IMR-90 (cell line): Measurements from ENCODE around the gene OTC. TPM values are rescaled to one million over a fixed set of nuclear protein-coding genes. Genes with fewer than 3 reads are reported as not detected.

Experiments
- ATAC-seq: fragments of 200-7000 bp; cut with Tn5 transposase; 2 replicates; pipeline ENCODE4 v1.9.1; 2020; ENCODE audit warnings: low read depth, mild to moderate bottlenecking, moderate library complexity
- BruUV-seq: library from RNA; stranded (reverse); fragments of 400-500 nt; replicated peaks from 2 replicates; lab custom pipeline; 2021; lab: Mats Ljungman, UMichigan
- CTCF ChIA-PET: fragments of 300-600 bp; formaldehyde crosslinking; extraction: SDS; loops from one replicate; lab custom pipeline; 2021; ENCODE audit warnings: antibody characterized with exemption; lab: Yijun Ruan, JAX
- POLR2A ChIA-PET: fragments of 300-600 bp; sonication (Branson Sonifier 250); formaldehyde crosslinking; loops from one replicate; lab custom pipeline; 2022; ENCODE audit warnings: antibody characterized with exemption; ENCODE audit not compliant: unreplicated experiment; lab: Charles Lee
- DNase-seq: peaks from one replicate; pipeline ENCODE4 v3.0.0; 2013
- H2AFZ ChIP-seq: replicated peaks from 2 replicates; pipeline ENCODE3; 2013; ENCODE audit warnings: low read length, mild to moderate bottlenecking; ENCODE audit not compliant: poor library complexity
- H2AK5ac ChIP-seq: 2 replicates; pipeline ENCODE4 v1.6.1; 2013; ENCODE audit warnings: low read depth, low read length, inconsistent platforms
- H2AK9ac ChIP-seq: replicated peaks from 2 replicates; pipeline ENCODE3; 2013; ENCODE audit warnings: mild to moderate bottlenecking, low read depth, low read length, moderate library complexity; ENCODE audit not compliant: poor library complexity
- H2BK120ac ChIP-seq: 2 replicates; pipeline ENCODE4 v1.6.1; 2013; ENCODE audit warnings: low read depth, low read length, inconsistent platforms
- H2BK15ac ChIP-seq: 3 replicates; pipeline ENCODE4 v1.6.1; 2013; ENCODE audit warnings: low read depth, low read length, inconsistent platforms
- H2BK20ac ChIP-seq: 2 replicates; pipeline ENCODE4 v1.6.1; 2013; ENCODE audit warnings: low read depth, mild to moderate bottlenecking, inconsistent platforms, low read length, moderate library complexity
- H2BK5ac ChIP-seq: 2 replicates; pipeline ENCODE4 v1.6.1; 2013; ENCODE audit warnings: mild to moderate bottlenecking, low read depth, low read length, inconsistent platforms; ENCODE audit not compliant: poor library complexity, severe bottlenecking
- H3K14ac ChIP-seq: replicated peaks from 2 replicates; pipeline ENCODE4 v1.6.1; 2013; ENCODE audit warnings: low read depth, low read length, inconsistent platforms
- H3K18ac ChIP-seq: 2 replicates; pipeline ENCODE4 v1.6.1; 2013; ENCODE audit warnings: low read depth, low read length, control low read depth
- H3K23ac ChIP-seq: 2 replicates; pipeline ENCODE4 v1.6.1; 2013; ENCODE audit warnings: low read depth, low read length, inconsistent platforms
- H3K27ac ChIP-seq: 2 replicates; pipeline ENCODE4 v1.5.1; 2013; ENCODE audit warnings: mild to moderate bottlenecking, control low read depth, low read length; ENCODE audit not compliant: insufficient read depth
- H3K27me3 ChIP-seq: 2 replicates; pipeline ENCODE4 v1.6.1; 2013; ENCODE audit warnings: low read length; ENCODE audit not compliant: control insufficient read depth, insufficient read depth
- H3K36me3 ChIP-seq: 2 replicates; pipeline ENCODE4 v1.6.1; 2013; ENCODE audit warnings: low read length, mixed read lengths; ENCODE audit not compliant: control insufficient read depth, insufficient read depth
- H3K4ac ChIP-seq: 2 replicates; pipeline ENCODE4 v1.6.1; 2013; ENCODE audit warnings: low read depth, low read length, inconsistent platforms
- H3K4me1 ChIP-seq: 2 replicates; pipeline ENCODE4 v1.6.1; 2013; ENCODE audit warnings: low read length, mixed read lengths; ENCODE audit not compliant: control insufficient read depth, insufficient read depth
- H3K4me2 ChIP-seq: 2 replicates; pipeline ENCODE4 v1.6.1; 2013; ENCODE audit warnings: low read depth, mild to moderate bottlenecking, control low read depth, low read length, moderate library complexity
- H3K4me3 ChIP-seq: 2 replicates; pipeline ENCODE4 v1.5.1; 2013; ENCODE audit warnings: low read depth, mild to moderate bottlenecking, control low read depth, low read length, moderate library complexity; ENCODE audit not compliant: insufficient read depth
- H3K56ac ChIP-seq: 2 replicates; pipeline ENCODE4 v1.6.1; 2013; ENCODE audit warnings: low read length, inconsistent platforms; ENCODE audit not compliant: insufficient read depth; ENCODE audit errors: extremely low read depth
- H3K79me1 ChIP-seq, 2 experiments: 2 replicates each; pipeline ENCODE4 v1.6.1; 2013; ENCODE audit warnings: low read length in 2 of 2, inconsistent platforms in 1 of 2, low read depth in 1 of 2
- H3K9ac ChIP-seq: 2 replicates; pipeline ENCODE4 v1.6.1; 2013; ENCODE audit warnings: low read depth, low read length, control low read depth
- H3K9me1 ChIP-seq: 2 replicates; pipeline ENCODE4 v1.6.1; 2013; ENCODE audit warnings: low read length, inconsistent platforms; ENCODE audit not compliant: insufficient read depth
- H3K9me3 ChIP-seq: 2 replicates; pipeline ENCODE4 v1.6.1; 2013; ENCODE audit warnings: low read length; ENCODE audit not compliant: control insufficient read depth, insufficient read depth
- H4K20me1 ChIP-seq: 2 replicates; pipeline ENCODE4 v1.6.1; 2013; ENCODE audit warnings: low read length, inconsistent platforms; ENCODE audit not compliant: insufficient read depth
- H4K5ac ChIP-seq: 2 replicates; pipeline ENCODE4 v1.6.1; 2013; ENCODE audit warnings: mild to moderate bottlenecking, low read depth, low read length, control low read depth
- H4K8ac ChIP-seq, 2 experiments: 2 replicates each; pipeline ENCODE4 v1.6.1; 2013; ENCODE audit warnings: low read depth in 2 of 2, low read length in 2 of 2, control low read depth in 1 of 2, inconsistent platforms in 1 of 2
- H4K91ac ChIP-seq: 2 replicates; pipeline ENCODE4 v1.6.1; 2013; ENCODE audit warnings: low read depth, low read length, inconsistent platforms; ENCODE audit not compliant: insufficient read depth
- CEBPB ChIP-seq: IDR thresholded peaks from 2 replicates; pipeline ENCODE4 v1.6.1; 2012; ENCODE audit warnings: low read depth, low read length, improper control_type of control experiment
- CHD1 ChIP-seq: IDR thresholded peaks from 2 replicates; pipeline ENCODE4 v1.6.1; 2012; ENCODE audit warnings: low read depth, low read length, improper control_type of control experiment
- MXI1 ChIP-seq: IDR thresholded peaks from 2 replicates; pipeline ENCODE4 v1.6.1; 2012; ENCODE audit warnings: low read depth, mild to moderate bottlenecking, low read length, moderate library complexity, borderline replicate concordance
- NFE2L2 ChIP-seq: fragments of 150-350 bp; IDR thresholded peaks from 2 replicates; pipeline ENCODE4 v1.6.1; 2016; ENCODE audit warnings: low read depth, mild to moderate bottlenecking, low read length
- RCOR1 ChIP-seq: IDR thresholded peaks from 2 replicates; pipeline ENCODE4 v1.6.1; 2012; ENCODE audit warnings: mild to moderate bottlenecking, low read length, improper control_type of control experiment; ENCODE audit not compliant: insufficient replicate concordance
- WGBS, 2 experiments: methylation state at CpG; one replicate each; pipeline versions ENCODE4 v1.1.5 to v1.1.7; 2013; ENCODE audit warnings: missing lambda C conversion rate in 2 of 2; ENCODE audit not compliant: insufficient read length in 1 of 2; ENCODE audit errors: extremely low coverage in 2 of 2; 5-methylcytosine and 5-hydroxymethylcytosine counted together
- dilution Hi-C: fragments of 300-500 bp; cut with HindIII; formaldehyde crosslinking; loops from one replicate; pipeline ENCODE4 v1.14.3; 2018; ENCODE audit warnings: low sequenced_read_pairs; ENCODE audit not compliant: unreplicated experiment
- in situ Hi-C: fragments of 300-500 bp; cut with MboI; formaldehyde crosslinking; loops from 3 replicates; pipeline ENCODE4 v1.14.3; 2019; ENCODE audit warnings: low sequenced_read_pairs, inconsistent platforms, mixed read lengths
- intact Hi-C: fragments of 100-400 bp; cut with micrococcal nuclease; formaldehyde crosslinking; loops from 2 replicates; pipeline ENCODE4 v1.10.0; 2022
- polyA plus RNA-seq, 3 experiments: library from polyadenylated mRNA; depleted of rRNA; stranded (reverse); fragments of >200 nt; gene quantifications; 2 replicates each; pipeline ENCODE4 v1.2.3, GENCODE V29; 2012; ENCODE audit warnings: low replicate concordance in 1 of 3
- total RNA-seq: library from RNA; depleted of rRNA; stranded (reverse); fragments of >200 nt; gene quantifications from 2 replicates; pipeline ENCODE4 v1.2.3, GENCODE V29; 2012

OTC gene
- total and polyA plus RNA-seq, 2 of the 4 experiments (the other 2 are of a cell fraction): not detected

DNA sequence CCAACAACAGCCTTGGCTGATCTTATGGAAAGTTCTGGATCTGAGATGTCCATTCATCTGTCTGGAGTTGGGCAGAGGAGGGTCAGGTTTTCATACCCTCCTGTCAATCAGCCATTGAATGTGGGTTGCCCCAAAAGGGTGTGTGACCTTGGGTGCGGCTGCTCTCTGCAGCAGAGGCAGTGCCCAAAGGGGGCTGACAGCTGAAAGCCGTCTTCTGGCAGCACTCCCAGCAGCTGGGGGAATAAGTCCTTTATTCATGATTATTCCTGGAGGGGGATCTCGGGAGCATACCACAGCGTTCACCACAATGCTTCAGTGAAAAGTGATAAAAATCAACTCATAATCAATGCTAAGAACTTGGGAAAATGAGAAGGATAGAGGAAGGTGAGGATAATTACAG, 54.7 kb downstream of the OTC start:
- Histone ChIP-seq H3K23ac (no peak overlapping the region), H4K91ac (no peak overlapping the region), H4K5ac (no peak overlapping the region), H3K14ac (no peak overlapping the region), H3K4me1 (no peaks in the 10 kb centered on the region), H3K79me1 (no peaks in the 10 kb centered on the region), H2BK120ac (no peak overlapping the region), H2BK15ac (no peak overlapping the region), H2BK5ac (no peak overlapping the region), H2AK5ac (no peak overlapping the region), H3K4ac (no peak overlapping the region), H3K56ac (no peak overlapping the region), H3K27me3 (peaks cover 4% of the 10 kb centered on the region), H2AK9ac (no peak overlapping the region), H3K4me2 (no peak overlapping the region), H3K9me1 (no peaks in the 10 kb centered on the region), H2BK20ac (no peak overlapping the region), H4K20me1 (no peaks in the 10 kb centered on the region), H3K27ac (no peak overlapping the region), H2AFZ (no peak overlapping the region), H3K9ac (no peak overlapping the region), H3K18ac (no peak overlapping the region), H3K36me3 (no peaks in the 10 kb centered on the region), H3K4me3 (no peak overlapping the region), H4K8ac (no peak overlapping the region), H3K9me3 (no peaks in the 10 kb centered on the region)
- no CpG with 5 or more reads among the region's 4 CpGs for WGBS, 2 experiments
- dilution Hi-C loops (no loop called here), intact Hi-C loops (no loop called here), in situ Hi-C loops (no loop called here)
- ATAC-seq: no peak
- TF ChIP-seq NFE2L2 (no peak), CHD1 (no peak), RCOR1 (no peak), MXI1 (no peak), CEBPB (no peak)
- ChIA-PET POLR2A (no interaction called here), CTCF (interaction anchor here (0.9 kb wide), 1 partner anchor 31 kb away, joined by 3 read pairs; no protein-coding TSS in a partner anchor)
- no peak for DNase-seq
- BruUV-seq: no TSS peak
